Measurements from ENCODE around the gene NF2.

The NF2 gene

DNA sequence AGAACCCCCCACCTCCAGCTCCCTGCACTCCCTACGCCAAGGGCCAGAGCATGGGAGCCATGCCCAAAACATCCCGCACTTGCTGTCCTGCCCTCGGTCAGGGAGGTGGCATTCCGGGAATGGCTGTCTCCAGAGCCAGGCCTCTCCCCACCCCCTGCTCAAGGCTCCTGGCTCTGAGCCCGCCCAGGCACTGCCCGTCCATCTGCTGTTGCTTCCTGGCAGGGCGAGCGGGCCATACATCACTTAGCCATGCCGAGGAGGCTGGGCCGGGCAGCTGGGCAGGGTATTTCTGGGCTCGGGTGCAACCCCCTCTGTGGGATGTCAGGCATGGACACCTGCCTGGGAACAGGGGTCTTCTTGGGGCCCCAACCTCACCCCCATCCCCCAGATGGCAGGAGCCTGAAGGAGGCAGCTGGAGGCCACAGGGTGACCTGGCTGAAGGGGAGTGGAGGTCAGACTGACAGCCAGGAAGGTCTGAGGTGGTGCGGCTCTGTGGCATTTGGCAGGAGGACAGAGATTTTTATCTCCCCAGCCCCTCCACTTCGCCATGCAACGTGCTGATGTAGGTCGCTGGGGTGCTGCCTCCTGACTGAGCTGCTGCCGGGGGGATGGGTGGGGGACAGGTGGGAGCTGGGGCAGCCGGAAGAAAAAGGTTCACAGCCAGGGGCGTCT, 107.6 kb downstream of the NF2 start:
- no peaks in the 10 kb centered on the region for H3K9me2 ChIP-seq (replicated peaks; ENCODE audit: insufficient read depth, low read length)

DNA sequence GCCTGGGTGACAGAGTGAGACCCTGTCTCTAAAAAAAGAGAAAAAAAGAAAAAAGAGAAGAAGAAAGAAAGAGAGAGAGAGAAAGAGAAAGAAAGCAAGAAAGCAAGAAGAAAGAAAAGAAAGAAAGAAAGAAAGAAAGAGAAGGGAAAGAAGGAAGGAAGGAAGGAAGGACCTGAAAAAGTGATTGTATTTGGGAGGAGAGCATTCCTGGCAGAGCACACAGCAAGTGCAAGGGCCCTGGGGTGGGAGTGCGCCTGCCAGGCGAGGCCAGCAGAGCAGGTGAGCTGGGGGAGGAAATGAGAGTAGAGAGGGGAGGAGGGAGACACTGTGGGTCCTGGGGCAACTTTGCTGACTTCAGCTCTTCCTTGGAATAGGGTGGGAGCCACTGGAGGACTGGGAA, 108.7 kb downstream of the NF2 start:
- Histone ChIP-seq H3K27ac (ENCODE audit: low read depth, low read length) (no peak overlapping the region), H3K27me3 (ENCODE audit: low read length) (no peaks in the 10 kb centered on the region), H3K9me3 (ENCODE audit: insufficient read depth, low read length) (no peaks in the 10 kb centered on the region), H2AFZ (ENCODE audit: low read depth, low read length, severe bottlenecking) (no peak overlapping the region), H3K9me2 (replicated peaks; ENCODE audit: insufficient read depth, low read length) (no peaks in the 10 kb centered on the region), H3K79me2 (ENCODE audit: insufficient read depth, low read length) (no peaks in the 10 kb centered on the region), H3F3A (ENCODE audit: insufficient read depth) (no peaks in the 10 kb centered on the region), H3K36me3 (ENCODE audit: low read length) (no peaks in the 10 kb centered on the region), H3K9ac (ENCODE audit: low read length) (no peak overlapping the region), H3K4me3 (ENCODE audit: insufficient read depth, low read length, poor library complexity, severe bottlenecking) (no peak overlapping the region), H4K20me1 (ENCODE audit: low read depth, low read length) (no peaks in the 10 kb centered on the region), H3K4me2 (ENCODE audit: low read depth, low read length, poor library complexity, severe bottlenecking) (no peak overlapping the region)
- no peak for TF ChIP-seq EZH2phosphoT487 (conservative IDR thresholded peaks at IDR 0.05; ENCODE audit: low read length)
- TF ChIP-seq, protein P1, sequence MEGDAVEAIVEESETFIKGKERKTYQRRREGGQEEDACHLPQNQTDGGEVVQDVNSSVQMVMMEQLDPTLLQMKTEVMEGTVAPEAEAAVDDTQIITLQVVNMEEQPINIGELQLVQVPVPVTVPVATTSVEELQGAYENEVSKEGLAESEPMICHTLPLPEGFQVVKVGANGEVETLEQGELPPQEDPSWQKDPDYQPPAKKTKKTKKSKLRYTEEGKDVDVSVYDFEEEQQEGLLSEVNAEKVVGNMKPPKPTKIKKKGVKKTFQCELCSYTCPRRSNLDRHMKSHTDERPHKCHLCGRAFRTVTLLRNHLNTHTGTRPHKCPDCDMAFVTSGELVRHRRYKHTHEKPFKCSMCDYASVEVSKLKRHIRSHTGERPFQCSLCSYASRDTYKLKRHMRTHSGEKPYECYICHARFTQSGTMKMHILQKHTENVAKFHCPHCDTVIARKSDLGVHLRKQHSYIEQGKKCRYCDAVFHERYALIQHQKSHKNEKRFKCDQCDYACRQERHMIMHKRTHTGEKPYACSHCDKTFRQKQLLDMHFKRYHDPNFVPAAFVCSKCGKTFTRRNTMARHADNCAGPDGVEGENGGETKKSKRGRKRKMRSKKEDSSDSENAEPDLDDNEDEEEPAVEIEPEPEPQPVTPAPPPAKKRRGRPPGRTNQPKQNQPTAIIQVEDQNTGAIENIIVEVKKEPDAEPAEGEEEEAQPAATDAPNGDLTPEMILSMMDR (IDR thresholded peaks at IDR 0.05; ENCODE audit: insufficient read depth, low read length, poor library complexity, severe bottlenecking), result no peak

More for the DNA sequence above, 107.6 kb downstream of the NF2 start:
- H3K4me3 ChIP-seq (ENCODE audit: insufficient read depth, low read length, poor library complexity, severe bottlenecking), result no peak overlapping the region
- no peak overlapping the region for H3K4me2 ChIP-seq (ENCODE audit: low read depth, low read length, poor library complexity, severe bottlenecking)
- H3K27ac ChIP-seq (ENCODE audit: low read depth, low read length), result no peak overlapping the region
- no peak for TF ChIP-seq EZH2phosphoT487 (conservative IDR thresholded peaks at IDR 0.05; ENCODE audit: low read length)
- TF ChIP-seq, protein P1 (IDR thresholded peaks at IDR 0.05; ENCODE audit: insufficient read depth, low read length, poor library complexity, severe bottlenecking), result no peak
- no peaks in the 10 kb centered on the region for H3K36me3 ChIP-seq (ENCODE audit: low read length)
- no peak overlapping the region for H3K9ac ChIP-seq (ENCODE audit: low read length)
- H3K27me3 ChIP-seq (ENCODE audit: low read length), result no peaks in the 10 kb centered on the region
- no peaks in the 10 kb centered on the region for H3K79me2 ChIP-seq (ENCODE audit: insufficient read depth, low read length)
- no peaks in the 10 kb centered on the region for H4K20me1 ChIP-seq (ENCODE audit: low read depth, low read length)
- no peaks in the 10 kb centered on the region for H3F3A ChIP-seq (ENCODE audit: insufficient read depth)
- no peaks in the 10 kb centered on the region for H3K9me3 ChIP-seq (ENCODE audit: insufficient read depth, low read length)
- H2AFZ ChIP-seq (ENCODE audit: low read depth, low read length, severe bottlenecking), result no peak overlapping the region

DNA sequence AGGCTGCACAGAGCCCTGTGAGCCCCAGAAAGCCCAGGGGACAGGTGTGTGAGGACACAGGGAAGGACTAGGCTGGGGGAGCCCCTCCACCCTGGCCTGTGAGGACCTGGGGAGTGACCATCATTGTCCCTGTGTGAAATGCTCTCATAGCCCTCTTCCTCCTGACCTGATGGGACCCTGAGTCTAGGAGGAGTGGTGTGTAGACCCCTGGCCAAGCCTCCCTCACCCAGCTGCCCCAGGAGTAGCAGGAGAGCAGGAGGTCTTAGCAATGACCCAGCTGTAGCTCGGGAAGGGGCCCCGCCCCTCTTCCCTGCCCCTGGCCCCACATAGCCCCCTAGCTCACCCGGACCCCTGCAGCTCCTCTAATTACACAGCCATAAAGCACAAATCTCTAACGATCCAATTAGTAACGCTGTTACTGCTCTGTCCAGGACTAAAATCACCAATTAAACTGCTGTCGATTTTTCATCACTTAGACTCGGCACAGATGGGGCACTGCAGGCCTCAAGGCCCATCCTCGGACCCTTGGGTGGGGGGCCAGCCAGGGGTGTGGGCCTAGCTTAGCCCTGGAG, 109.8 kb downstream of the NF2 start:
- H3K4me2 ChIP-seq (ENCODE audit: low read depth, low read length, poor library complexity, severe bottlenecking), result no peak overlapping the region
- no peaks in the 10 kb centered on the region for H3K27me3 ChIP-seq (ENCODE audit: low read length)
- no peak for TF ChIP-seq EZH2phosphoT487 (conservative IDR thresholded peaks at IDR 0.05; ENCODE audit: low read length)
- TF ChIP-seq, protein P1 (IDR thresholded peaks at IDR 0.05; ENCODE audit: insufficient read depth, low read length, poor library complexity, severe bottlenecking), result no peak
- no peak overlapping the region for H3K9ac ChIP-seq (ENCODE audit: low read length)
- no peaks in the 10 kb centered on the region for H3K79me2 ChIP-seq (ENCODE audit: insufficient read depth, low read length)
- H3K4me3 ChIP-seq (ENCODE audit: insufficient read depth, low read length, poor library complexity, severe bottlenecking), result no peak overlapping the region
- no peak overlapping the region for H3K27ac ChIP-seq (ENCODE audit: low read depth, low read length)
- H4K20me1 ChIP-seq (ENCODE audit: low read depth, low read length), result no peaks in the 10 kb centered on the region
- H3F3A ChIP-seq (ENCODE audit: insufficient read depth), result no peaks in the 10 kb centered on the region
- no peaks in the 10 kb centered on the region for H3K9me3 ChIP-seq (ENCODE audit: insufficient read depth, low read length)
- H3K9me2 ChIP-seq (replicated peaks; ENCODE audit: insufficient read depth, low read length), result no peaks in the 10 kb centered on the region
- no peak overlapping the region for H2AFZ ChIP-seq (ENCODE audit: low read depth, low read length, severe bottlenecking)
- no peaks in the 10 kb centered on the region for H3K36me3 ChIP-seq (ENCODE audit: low read length)
